GM18520 (cell line): ENCODE data around the gene EVPL.
"Not testable (repeated sequence)": the region's sequence is repeated elsewhere in the genome, so short reads cannot be mapped to it uniquely, and the experiment has no call there.

ENCODE experiments used
- ATAC-seq: cut with Tn5 transposase; IDR thresholded peaks from one replicate; pipeline ENCODE4 v1.9.1; 2021; ENCODE audit not compliant: unreplicated experiment

Gene EVPL

DNA sequence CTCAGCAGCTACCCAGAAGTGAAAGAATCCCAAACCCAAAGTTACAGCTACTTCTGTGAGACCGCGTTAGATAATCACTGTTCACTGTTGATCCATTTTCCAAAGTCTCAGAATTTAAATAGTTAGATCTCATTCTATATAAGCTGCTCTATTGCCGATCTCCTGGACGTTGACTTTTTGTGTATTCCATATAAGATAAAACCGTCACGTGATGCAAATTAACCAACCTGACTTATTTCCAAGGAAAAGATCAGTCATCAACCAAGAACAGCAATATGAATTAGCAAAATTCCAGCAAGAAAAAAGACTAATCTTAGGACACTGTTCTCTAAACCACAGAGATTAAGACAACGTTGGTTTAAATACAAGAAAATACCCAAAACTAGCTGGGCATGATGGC is 56.5 kb downstream of the EVPL start:
- no peak for ATAC-seq

DNA sequence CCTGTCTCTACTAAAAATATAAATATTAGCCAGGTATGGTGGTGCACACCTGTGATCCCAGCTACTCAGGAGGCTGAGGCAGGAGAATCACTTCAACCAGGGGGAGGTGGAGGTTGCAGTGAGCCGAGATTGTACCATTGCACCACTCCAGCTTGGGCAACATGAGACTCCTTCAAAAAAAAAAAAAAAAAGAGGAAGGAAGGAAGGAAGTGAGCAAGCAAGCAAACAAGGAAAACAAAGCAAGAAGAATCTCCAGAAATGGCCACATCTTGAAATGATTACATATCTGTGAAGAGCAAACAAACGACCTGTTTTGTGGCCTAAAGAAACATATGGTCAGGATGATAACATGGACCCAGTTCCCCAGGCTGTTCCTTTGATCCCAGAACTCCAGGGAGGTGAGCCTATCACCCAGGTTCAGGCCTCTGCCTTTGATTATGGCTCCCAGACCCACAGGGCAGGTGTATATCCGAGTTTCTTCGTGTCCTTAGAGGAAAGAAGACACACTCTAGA is 57.0 kb downstream of the EVPL start:
- ATAC-seq: no peak

DNA sequence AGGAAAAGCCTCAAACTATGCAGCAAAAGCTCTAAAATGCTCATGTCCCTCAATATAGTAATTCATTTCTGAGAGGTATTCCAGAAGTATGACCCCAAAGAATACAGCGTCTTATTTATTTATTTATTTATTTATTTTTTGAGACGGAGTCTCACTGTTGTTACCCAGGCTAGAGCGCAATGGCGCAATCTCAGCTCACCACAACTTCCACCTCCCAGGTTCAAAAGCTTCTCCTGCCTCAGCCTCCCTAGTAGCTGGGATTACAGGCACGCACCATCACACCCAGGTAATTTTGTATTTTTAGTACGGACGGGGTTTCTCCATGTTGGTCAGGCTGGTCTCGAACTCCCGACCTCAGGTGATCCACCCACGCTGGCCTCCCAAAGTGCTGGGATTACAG is 58.1 kb downstream of the EVPL start:
- ATAC-seq: not testable (repeated sequence)

DNA sequence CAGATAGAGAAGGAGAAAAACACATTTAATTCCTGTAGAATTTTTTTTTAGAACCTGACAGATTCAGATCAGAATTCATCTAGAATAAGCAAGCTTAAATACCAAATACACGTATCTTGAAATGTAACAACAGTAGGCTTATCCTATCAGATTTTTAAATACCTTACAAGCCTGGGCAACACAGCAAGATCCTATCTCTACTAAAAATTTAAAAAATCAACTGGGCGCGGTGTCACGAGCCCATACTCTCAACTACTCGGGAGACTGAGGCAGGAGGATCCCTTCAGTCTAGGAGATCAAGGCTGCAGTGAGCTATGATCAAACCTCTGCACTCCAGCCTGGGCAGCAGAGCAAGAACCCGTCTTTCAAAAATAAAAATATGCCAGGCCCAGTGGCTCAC is 61.6 kb downstream of the EVPL start:
- no peak for ATAC-seq

DNA sequence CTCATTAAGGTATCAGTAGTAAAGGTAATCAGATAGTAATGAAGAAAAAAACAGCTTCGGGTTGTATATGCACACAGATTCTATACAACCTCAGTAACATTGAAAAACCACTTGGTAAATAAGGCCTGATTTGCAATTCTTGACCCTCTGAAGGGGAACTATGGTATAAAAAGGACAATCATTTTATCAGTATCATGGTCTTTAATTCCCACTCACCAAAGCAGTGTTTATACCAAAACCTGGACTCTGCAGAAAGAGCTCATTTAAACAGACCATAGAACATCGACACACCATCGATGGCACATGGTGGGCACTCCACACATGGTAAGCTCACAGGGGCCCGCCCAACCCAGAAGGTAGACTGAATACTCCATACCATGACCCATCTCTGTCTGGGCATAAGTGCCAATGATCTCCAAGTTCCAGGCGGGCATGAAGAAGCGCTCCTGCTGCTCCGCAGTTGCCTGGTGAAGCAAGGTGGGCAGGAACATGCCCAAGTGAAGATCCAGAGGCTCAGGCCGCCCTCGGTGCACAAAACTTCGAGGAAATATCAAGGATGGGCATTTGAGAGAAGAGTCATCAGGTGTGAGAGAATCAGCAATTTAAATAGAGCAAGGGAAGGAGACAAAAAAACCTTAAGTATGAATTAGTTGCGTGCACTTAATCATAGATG is 67.1 kb downstream of the EVPL start:
- no peak for ATAC-seq

DNA sequence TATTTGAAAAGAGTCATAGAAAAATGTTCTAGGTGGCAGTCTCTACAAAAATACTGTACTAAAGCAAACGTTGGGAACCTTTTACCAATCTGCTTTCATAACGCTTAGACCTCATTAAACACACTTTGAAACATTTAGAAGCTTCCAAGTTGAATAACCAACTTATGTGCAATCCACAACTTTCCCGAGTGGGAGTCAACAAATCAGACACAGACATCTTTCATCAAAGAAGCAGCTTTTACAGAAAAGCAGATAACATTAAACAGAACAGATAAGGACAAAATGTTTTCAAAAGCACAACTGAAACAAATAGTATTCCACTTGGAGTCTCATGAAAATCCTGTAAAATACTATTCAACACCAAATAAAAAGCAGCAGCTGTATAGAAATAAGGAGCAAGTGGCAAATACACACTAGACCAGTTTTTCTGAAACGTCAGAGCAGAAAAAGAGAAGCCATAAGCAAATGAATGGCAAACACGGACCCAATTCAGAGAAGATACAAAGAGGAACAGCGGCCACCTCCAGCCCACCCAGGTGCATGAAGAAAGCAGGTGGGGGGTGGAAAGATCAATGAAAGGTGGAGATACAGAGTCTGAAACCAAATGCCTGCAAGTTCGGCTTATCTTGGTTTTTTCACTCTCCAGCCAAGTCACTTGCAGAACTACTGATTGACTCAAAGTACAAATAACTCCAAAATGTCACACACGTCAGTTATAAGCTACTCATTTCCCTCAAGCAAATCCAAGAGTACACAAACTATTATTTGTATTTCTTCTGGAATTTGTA is 67.9 kb downstream of the EVPL start:
- ATAC-seq: no peak
